NCI-H774 (cell line): ENCODE measurements around the gene RMDN3.

Experiments
- DNase-seq: peaks from one replicate; lab custom pipeline; 2025; lab: John Stamatoyannopoulos, UW

RMDN3 gene

GRCh38 chr15:40747685-40748631, 7.1 kb downstream of the RMDN3 start:
- no peak for DNase-seq

DNA sequence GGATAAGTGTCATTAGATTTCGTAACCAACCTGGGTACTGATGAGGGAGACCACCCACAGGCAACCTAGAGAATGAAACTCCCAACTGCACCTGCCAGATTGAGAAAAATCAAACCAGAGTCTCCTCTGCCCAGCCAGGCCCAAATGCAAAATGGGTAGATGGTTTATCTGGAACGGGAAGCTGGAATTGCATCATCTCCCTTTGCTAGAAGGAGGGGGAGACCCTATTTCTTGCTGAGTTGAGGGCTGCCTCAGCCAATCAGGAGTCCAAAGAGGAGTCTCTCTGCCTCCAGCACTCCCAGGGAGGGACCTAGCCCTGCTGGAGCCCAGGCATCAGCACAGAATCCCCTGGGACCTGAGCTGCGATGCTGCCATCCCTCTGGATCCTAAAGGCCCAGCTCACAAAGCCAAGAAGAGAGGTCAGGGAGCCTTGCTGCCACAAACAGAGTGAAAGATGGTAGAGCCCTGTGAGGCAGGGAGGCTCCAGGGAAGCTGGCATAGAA, 8.1 kb downstream of the RMDN3 start:
- DNase-seq = no peak

DNA sequence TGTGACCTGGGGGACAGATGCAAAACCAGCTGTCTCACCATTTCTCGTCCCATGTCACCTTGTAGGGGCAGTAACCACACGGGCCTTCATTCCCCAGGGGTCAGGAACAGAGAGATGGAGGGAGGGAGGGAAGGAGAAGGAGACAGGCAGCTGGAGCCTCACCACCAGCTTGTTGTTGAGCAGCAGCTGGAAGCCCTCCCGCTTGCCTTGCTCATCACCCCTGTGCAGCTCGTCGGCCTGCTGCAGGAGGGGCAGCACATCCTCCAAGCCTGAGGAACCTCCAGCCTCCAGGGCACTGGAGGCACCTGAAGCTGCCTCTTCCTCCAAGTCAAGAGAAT, 10.3 kb downstream of the RMDN3 start:
- DNase-seq = no peak

DNA sequence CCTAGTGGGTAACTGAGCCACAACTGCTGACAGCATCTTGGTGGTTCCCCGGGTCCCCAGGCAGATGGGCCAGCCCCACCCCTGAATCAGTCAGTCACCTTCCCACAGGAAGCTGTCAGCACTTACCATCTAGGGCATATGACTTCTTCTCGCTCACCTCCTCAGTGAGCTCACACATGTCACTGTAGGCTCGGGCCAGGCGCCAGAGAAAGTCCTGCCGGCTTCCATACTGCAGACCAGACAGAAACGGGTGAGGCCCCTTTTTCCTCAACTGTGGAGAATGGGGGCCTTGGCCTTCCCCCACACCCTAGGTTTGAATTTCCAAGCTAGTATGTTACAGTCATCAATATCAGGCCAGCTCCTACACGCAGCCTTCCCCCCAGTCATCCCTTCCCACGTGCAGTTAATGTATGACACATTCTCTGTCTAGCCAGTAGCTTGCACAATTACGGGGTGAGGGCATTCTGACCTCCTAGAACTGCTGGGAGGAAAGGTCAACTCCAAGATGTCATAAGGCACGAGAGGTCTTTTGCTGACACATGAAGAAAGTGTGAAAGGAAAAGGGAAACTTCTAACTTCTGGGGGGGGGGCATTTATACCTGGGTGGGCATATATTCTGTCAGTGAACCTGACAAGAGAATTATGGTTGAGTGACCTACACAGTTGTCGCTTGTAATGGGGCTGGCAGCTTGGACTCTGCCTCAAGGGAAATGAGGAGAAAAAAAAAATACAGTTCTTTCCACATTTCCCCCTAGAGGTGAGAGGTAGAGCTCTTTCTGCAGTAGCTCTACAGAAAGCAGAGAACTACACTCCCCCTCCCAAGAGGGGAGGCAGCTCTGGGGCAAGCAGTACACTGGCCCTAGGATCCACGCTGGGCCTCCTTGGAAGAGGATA, 10.9 kb downstream of the RMDN3 start:
- no peak for DNase-seq

DNA sequence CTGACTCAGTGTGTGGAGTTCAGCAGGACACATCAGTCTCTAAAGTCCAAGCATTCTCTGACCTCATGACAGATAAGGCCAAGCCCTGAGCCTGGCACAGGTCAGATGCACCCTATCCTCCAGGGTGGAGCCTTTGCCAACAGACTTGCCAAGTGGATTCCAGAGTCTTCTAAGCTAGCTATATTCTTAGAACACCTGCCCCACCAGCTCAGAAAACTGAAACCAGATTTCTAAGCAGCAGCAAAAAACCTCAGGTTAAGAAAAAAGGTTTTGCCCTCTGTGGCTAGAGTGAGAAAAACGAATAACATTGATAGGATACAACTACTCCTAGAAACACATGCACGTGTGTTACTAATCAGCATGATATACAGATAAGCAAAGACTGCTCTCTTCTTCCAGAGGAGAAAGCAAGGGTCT, 11.6 kb downstream of the RMDN3 start:
- DNase-seq = no peak

- no peak for DNase-seq
These were observed 15.2 kb downstream of the RMDN3 start for GRCh38 chr15:40739854-40740253.

DNA sequence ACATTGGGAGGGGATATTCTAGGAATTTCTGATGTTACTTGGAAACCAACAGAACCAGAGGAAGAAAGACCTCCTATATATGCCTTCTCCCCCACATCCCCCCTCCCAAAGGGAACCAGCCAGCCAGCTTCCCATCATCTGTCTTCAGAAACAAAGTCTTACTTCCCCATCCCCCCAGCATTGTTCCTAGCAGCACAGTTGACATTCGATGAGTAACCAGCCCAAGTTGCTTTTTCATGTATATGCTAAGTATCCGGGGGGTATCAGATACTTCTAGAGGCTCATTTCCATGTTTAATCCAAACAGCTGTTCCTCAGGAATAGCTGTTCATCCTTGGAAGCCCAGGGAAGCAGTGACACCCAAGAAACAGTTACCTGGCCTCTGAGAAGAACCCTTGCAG, 16.0 kb downstream of the RMDN3 start:
- no peak for DNase-seq

GRCh38 chr15:40737048-40737447, 18.0 kb downstream of the RMDN3 start:
- DNase-seq = no peak

DNA sequence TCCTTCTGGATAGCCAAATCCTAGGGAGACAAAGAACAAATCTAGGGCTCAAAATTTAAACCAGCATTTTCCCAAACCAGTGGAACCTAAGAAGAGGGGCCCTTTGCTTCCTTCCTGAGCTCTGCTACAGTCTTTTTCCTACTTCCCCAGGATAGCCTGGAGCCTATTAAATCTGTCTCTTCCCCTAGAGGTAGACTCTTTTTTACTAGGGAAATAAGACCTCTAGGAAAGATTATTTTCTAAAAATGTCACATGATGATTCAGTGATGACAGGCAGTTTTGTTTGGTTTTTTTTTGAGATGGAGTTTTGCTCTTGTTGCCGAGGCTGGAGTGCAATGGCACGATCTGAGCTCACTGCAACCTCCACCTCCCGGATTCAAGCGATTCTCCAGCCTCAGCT, 18.5 kb downstream of the RMDN3 start:
- DNase-seq = no peak

GRCh38 chr15:40731034-40731433, 24.0 kb downstream of the RMDN3 start:
- DNase-seq = no peak

- DNase-seq = no peak
These were observed 31.1 kb downstream of the RMDN3 start for GRCh38 chr15:40723919-40724318.

- no peak for DNase-seq
These were observed 32.1 kb downstream of the RMDN3 start for GRCh38 chr15:40722934-40723333.

GRCh38 chr15:40722354-40722753, 32.7 kb downstream of the RMDN3 start:
- no peak for DNase-seq

DNA sequence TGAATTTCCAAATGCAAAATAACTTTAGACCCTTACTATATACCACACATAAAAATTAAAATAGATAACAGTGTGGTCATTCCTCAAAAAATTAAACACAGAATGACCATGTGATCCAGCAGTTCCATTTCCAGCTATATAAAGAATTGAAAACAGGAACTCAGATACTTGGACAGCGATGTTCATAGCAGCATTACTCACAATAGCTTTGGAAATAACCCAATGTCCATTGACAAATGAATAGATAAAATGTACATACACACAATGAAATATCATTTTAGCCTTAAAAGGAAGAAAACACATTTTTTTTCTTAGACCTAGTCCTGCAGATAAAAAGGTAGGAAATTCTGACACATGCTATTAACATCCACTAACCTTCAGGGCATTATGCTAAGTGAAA, 33.4 kb downstream of the RMDN3 start:
- DNase-seq = no peak

DNA sequence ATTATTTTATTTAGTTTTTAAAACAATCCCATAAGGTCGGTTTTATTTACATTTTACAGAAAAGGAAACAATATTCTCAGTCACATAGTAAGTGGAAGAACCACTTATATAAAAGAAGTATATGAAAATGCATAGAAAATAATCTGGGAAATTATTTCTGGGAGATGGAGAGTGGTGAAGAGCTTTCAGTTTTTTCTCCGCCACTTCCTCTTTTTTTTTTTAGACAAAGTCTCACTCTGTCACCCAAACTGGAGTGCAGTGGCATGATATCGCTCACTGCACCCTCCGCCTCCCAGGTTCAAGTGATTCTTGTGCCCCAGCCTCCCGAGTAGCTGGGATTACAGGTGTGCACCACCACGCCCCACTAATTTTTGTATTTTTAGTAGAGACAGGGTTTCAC, 38.9 kb downstream of the RMDN3 start:
- DNase-seq = no peak

GRCh38 chr15:40714144-40714543, 40.9 kb downstream of the RMDN3 start:
- no peak for DNase-seq

GRCh38 chr15:40706121-40706520, 48.9 kb downstream of the RMDN3 start:
- no peak for DNase-seq

- no peak for DNase-seq
These were observed 53.0 kb downstream of the RMDN3 start for GRCh38 chr15:40702077-40702476.

DNA sequence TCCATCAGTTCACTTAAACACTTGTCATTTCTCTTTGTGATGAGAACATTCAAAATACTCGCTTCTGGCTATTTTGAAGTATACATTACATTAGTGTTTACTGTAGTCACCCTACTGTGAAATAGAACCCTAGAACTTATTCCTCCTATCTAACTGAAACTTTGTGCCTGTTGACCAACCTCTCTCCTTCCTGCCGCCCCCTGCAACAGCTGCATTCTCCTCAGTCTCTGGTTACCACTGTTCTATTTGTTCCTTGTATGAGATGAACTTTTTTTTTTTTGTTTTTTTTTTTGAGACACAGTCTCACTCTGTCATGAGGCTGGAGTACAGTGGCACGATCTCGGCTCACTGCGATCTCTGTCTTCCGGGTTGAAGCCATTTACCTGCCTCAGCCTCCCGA, 57.1 kb downstream of the RMDN3 start:
- no peak for DNase-seq

DNA sequence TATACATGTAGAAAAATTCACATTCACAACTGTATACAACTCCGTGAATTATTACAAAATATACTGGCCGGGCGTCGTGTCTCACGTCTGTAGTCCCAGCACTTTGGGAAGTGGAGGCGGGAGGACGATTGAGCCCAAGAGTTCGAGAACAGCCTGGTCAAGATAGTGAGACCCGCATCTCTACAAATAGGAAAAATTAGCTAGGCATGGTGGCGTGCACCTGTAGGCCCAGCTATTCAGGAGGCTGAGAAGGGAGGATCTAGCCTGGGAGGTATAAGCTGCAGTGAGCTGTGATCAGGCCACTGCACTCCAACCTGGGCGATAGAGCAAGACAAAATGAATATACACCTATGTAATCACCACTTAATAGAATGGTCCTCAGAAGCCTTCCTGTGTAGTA, 58.8 kb downstream of the RMDN3 start:
- no peak for DNase-seq

DNA sequence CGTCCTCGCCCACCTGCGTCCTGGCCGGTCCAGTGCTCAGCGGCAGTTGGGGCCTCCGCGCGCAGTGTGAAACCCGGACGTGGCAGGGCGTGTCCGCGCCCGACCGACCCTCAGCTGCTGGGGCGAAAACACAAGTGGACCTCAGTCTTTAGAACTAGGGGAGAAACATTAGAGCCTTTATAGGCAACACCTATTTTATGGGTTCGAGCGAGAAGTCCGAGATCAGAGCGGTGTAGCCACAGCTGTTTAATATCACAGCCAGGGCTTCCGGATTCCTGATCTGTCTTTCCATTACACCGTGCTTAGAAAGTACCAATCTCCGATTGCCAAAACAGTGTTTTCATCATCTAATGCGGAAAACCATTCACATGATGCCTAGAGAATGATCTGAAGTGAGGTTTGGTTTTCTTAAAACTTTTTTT, 59.6 kb downstream of the RMDN3 start:
- DNase-seq = no peak

DNA sequence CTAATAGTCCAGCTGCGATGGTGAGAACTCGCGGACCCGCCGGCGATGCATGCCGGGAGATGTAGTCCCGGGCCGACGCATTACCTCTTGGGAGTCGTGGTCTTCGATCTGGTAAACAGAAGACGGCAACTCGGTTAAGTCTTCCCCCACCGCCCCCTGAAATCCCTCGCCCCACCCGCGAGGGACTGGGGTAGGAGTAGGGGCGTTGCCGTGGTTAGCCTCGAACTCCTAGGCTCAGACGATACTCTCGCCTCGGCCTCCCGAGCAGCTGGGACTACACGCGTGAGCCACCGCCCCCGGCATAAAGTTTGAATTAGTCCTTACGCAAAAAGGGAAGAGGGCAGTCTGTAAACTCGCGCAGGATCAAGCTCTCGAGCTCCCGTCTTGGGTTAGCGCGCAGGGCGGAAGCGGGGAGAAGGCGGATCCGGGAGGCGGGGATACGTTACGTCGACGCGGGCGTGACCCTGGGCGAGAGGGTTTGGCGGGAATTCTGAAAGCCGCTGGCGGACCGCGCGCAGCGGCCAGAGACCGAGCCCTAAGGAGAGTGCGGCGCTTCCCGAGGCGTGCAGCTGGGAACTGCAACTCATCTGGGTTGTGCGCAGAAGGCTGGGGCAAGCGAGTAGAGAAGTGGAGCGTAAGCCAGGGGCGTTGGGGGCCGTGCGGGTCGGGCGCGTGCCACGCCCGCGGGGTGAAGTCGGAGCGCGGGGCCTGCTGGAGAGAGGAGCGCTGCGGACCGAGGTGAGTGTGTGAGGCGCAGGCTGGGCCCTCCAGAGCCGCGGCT, 60.2 kb downstream of the RMDN3 start, which contains the start of gene RAD51:
RAD51 (plus strand) TSS at position 487 of the 781 bp plus-strand sequence. CDS start 3,585 bp downstream, outside the sequence.
- peak; percentile 85 for DNase-seq
